HG02610 (cell line): ENCODE results near the gene BPGM.

Source experiments
- ATAC-seq: cut with Tn5 transposase; IDR thresholded peaks from one replicate; pipeline ENCODE4 v1.9.1; 2021; ENCODE audit warnings: mild to moderate bottlenecking, moderate library complexity; ENCODE audit not compliant: unreplicated experiment

The BPGM gene

DNA sequence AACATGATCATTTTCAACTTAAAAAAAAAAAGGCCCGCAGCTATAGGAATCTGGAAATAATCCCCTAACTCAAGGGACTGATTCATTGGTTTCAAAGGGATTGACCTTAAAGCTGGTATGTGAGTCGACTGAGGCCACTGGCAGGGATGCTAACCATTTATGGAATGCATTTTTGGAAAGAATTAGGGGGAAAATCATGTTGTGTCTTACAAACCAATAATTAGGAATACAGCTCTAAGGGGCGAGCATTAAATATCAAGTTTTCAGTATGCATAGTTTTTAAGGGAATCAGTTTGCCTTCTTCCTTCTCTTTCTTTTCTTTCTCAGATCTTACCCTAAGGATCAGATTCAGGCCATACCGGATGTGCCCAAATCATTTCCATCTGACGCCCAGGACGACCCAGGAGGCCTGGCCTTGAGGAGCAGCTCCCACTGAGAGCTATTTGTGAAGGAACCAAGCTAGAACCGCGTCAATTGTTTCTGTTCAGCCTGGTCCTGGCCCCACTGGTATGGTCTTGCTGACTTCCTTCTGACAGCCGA is 48.7 kb downstream of the BPGM start:
- no peak for ATAC-seq

GRCh38 chr7:134696261-134696660 is 49.6 kb downstream of the BPGM start:
- no peak for ATAC-seq

- no peak for ATAC-seq
Observed at GRCh38 chr7:134697205-134697886, 50.7 kb downstream of the BPGM start.

DNA sequence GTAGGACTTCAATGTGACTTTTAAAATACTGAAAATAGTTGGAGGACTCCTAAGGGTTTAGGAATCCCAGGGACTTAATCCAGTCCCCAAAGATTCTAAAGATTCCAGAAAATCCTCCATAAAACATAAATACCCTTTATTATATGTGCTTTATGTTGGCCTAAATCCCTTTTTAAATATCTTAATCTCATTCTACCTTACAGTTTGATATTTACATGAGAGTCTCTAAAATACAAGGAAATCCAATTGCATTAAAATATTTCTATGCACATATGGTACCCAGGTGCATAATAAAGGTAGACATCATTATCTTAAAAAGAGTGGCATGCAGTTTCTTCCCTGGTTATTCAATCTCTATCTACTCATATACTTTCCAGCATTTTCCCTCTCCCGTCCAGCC is 51.8 kb downstream of the BPGM start:
- ATAC-seq: no peak

GRCh38 chr7:134699021-134699818 is 52.6 kb downstream of the BPGM start:
- no peak for ATAC-seq

DNA sequence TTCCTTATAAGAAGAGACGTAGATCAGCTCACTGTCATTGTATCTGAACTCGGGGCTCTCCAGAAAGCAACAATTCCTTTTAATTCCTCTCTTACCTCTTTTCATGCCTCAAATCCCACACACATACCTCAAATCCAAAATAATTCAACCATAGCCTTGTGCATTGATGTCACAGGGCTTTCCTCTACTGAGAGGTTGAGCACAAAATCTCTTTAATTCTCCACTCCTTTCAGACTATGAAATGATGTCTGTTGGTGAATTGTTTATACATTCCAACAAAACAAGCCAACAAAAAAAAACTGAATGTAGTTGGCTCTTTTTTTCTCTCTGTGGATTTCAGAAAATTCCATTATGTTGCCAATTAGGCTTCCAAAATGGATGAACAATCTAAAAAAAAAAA is 53.2 kb downstream of the BPGM start:
- ATAC-seq: no peak

- no peak for ATAC-seq
Observed at GRCh38 chr7:134701272-134701671, 54.6 kb downstream of the BPGM start.

DNA sequence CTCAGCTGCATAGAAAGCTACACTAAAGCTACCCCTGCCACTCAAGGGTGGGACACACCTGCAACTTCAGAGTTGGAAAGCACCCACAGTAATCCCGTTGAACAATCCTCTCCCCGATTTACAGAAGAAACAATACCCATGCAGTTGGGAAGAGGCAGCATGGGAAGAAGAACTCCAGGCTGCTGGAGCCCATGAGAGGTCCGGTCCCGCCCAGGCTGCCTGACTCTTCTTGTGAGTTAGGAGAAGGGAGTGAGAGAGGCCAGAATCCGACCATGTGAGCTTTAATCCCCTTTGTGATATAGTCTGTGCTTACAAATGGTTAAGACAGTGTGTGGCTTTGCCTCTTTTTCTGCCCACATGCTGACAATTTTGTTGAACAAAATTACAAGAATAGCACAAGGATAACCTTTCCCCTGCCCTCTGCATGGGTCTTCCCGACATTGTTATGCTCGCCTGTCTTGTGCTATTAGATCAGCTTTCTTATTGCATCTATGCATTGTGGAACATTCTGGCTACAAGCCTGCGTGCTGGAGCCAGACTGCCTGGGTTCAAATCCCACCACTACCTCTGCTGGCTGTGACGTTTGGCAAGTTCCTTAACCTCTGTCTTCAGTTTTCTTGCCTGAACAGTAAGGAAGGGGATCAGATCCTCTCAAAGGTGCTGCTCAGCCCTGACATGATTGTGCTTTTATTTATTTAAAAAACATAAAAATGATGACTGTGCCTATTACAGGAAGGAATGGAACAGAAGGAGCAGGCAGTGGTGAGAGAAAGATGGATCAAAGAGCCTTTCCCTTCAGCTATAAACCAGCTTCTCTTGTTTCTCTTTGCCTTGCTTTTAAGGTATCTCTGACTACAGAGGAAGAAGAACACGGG is 56.0 kb downstream of the BPGM start:
- ATAC-seq: no peak

- ATAC-seq: no peak
Observed at GRCh38 chr7:134703241-134703594, 56.6 kb downstream of the BPGM start.

GRCh38 chr7:134703782-134704181 is 57.1 kb downstream of the BPGM start:
- no peak for ATAC-seq

GRCh38 chr7:134704827-134705226 is 58.2 kb downstream of the BPGM start:
- ATAC-seq: no peak

DNA sequence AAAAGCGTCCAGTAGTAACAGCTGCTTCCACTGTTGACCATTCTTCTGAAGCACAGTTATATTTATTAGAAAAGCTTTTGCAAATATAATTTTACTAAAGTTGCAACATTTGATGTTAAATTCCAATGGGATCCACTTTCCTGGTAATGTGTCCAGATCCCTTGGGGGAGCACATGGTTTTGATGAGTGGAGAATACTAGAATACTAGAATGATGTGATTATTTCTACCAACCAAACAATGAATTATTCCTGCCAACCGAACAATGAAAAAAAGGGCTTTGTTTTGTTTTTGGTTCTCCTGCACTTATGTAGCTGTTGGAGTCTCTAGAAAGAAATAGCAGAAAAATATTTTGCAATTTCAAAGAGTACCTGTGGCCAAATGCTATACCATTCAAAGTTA is 59.1 kb downstream of the BPGM start:
- ATAC-seq: no peak

DNA sequence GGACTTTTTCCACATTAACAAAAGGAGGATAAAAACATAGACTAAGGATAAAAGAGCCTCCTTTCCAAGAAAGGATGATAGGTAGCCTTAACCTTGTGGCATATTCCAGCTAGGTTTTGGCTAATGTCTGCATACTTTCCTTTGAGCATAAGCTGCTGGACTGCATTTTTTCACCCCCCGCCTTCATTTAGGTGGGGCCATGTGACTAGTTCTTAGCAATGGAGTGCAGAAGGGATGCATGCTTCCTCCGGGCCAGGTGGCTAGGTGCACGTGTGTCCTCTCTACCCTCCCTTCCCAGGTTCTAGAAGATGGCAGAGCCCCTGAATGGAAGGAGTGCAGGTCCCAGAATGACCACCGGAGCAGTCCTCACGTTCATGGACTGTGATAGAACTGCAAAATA is 59.8 kb downstream of the BPGM start:
- ATAC-seq: no peak

DNA sequence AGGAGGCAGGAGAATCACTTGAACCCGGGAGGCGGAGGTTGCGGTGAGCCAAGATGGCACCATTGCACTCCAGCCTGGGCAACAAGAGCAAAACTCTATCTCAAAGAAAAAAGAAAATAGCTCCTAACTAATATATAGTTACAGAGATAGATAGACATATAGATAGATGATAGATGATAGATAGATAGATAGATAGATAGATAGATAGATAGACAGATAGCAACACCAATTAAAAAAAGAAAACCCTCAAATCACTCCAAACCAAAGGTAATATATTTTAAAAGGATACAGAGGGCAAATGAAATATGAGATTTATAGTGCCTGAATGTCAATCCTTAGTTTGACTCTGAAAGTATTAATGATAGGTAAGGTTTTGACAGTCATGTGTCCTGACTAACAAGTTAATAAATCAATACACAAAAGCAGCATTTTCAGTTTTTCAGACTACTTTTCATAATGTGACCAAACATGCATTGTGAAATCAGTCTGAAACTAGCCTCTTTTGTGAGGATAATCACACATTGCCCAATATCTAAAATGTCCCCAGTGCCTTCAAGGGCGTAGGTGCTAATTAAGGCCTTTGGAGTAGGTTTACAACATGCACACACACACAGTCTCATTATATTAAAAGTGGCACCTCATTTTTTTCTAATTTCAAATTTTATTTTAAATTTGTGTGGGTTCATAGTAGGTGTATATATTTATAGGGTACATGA is 61.2 kb downstream of the BPGM start:
- ATAC-seq: no peak

DNA sequence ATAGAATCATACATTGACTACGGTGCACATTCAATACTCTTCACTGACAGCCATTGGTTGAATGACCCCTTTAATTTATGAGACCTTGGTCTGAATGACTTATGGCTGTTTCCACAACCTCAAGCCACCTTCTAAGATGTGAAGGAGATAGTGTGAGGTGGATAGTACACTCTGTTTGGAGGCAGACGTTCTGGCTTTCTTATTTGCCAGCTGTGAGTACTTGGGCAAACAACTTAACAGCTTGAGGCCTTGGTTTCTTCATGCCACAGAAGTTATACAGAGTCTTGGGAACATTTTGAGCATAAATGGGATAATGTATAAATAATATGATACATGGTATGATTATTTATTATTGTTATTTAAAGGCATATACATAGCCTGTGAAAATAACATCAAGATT is 62.0 kb downstream of the BPGM start:
- no peak for ATAC-seq

GRCh38 chr7:134709197-134709596 is 62.5 kb downstream of the BPGM start:
- no peak for ATAC-seq

GRCh38 chr7:134710511-134710853 is 63.8 kb downstream of the BPGM start:
- no peak for ATAC-seq

DNA sequence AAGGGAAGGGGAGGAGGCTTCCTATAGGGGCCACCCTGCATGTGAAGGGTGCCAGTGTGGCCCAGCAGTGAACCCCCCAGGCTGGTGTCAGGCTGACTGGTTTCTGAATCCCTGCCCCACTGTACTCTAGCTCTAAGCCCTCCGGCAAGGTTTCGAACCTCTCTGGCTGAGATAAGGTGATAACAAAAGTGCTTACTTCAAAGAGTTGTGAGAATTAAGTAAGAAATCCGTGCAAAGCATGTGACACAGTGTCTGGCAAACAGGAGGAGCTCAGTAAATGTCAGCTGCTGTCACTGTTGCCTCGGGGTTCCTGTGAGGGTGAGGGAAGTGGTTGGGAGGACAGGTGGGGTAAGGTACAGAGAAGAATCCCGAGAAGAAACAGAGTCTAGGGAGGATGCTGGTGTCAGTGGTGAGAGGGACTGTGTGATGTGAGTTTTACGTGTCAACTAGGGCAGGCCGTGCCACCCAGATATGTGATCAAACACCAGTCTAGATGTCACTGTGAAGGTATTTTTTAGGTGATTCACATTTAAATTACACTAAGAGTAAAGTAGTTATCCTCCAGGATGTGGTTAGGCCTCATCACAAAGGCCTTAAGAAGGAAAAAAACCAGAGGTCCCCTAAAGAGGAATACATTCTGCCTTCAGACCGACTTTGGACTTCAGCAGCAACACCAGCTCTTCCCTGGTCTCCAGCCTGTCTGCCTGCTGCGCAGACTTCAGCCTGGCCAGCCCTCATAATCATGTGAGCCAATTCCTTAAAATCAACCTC is 64.4 kb downstream of the BPGM start:
- ATAC-seq: no peak

DNA sequence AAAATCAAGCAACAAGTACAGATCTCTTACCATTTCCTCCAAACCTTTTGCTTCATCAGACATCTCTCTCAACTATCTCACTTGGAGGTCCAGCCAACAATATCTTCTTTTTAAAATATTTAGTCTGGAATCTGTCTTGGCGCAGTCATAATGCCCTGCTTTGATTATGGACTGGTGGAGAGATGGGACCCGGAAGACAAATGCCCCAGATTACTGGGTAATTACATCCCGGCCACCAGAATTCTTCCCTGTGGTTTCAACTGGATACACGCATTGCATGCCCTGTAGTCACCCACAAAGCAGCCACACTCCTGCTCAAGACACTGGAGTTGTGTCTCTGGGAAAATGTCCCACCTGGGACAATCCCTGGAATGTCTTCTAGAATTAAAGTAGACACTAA is 65.5 kb downstream of the BPGM start:
- no peak for ATAC-seq
